GM12891 (cell line): Measurements from ENCODE around the gene COMMD9.

Experiments used
- POLR2A ChIP-seq: IDR thresholded peaks from 2 replicates; pipeline ENCODE4 v1.6.1; 2011; ENCODE audit warnings: low read depth, low read length, control low read depth
- SPI1 ChIP-seq: IDR thresholded peaks from 2 replicates; pipeline ENCODE4 v1.6.1; 2011; ENCODE audit warnings: low read depth, low read length, control low read depth

DNA sequence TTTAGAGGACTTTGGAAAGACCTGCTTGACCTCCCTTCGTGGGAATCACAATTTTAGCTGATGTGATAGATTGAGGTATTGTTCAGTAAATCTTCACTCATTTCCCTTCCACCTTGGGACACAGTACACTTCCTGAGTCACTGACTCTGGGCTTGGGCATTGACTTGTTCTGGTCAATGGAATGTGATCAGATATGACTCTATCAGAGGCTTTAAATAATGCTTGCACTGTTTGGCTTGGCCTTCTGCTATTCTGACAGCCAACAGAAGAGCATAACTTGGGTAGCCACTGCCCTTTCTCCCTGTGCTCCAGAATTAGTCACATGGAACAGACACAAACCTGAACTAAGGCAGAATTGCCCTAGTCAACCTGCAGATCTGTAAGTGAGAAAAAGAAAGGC is 19.4 kb upstream of the COMMD9 start:
- no peak for TF ChIP-seq SPI1
- no peak for TF ChIP-seq POLR2A
